WTC11 (cell line): ENCODE measurements around the gene TADA2A. TPM values are rescaled to one million over a fixed set of nuclear protein-coding genes. Genes with fewer than 3 reads are reported as not detected.

Experiments
- ATAC-seq: fragments of 200-7000 bp; cut with Tn5 transposase; 2 replicates; pipeline ENCODE4 v1.10.0; 2021; ENCODE audit warnings: mild to moderate bottlenecking, moderate library complexity
- CTCF ChIA-PET: fragments of 300-600 bp; sonication (Branson Sonifier 250); formaldehyde crosslinking; loops from one replicate; lab custom pipeline; 2021; ENCODE audit warnings: antibody characterized with exemption; lab: Charles Lee
- POLR2A ChIA-PET: fragments of 350-600 bp; sonication (Branson Sonifier 250); formaldehyde crosslinking; loops from one replicate; lab custom pipeline; 2021; ENCODE audit warnings: antibody characterized with exemption; lab: Charles Lee
- DNase-seq: peaks from one replicate; pipeline ENCODE4 v3.0.0; 2021; ENCODE audit warnings: low spot score
- H3K27ac Mint-ChIP-seq: 2 replicates; pipeline ENCODE4 v1.8.0; 2021; ENCODE audit warnings: mixed read lengths
- H3K27me3 Mint-ChIP-seq: 2 replicates; pipeline ENCODE4 v1.8.0; 2021; ENCODE audit warnings: low read depth, mild to moderate bottlenecking, moderate library complexity, mixed read lengths
- H3K36me3 Mint-ChIP-seq: 2 replicates; pipeline ENCODE4 v1.8.0; 2021; ENCODE audit warnings: mixed read lengths
- H3K4me1 Mint-ChIP-seq: 2 replicates; pipeline ENCODE4 v1.8.0; 2022; ENCODE audit warnings: mixed read lengths
- H3K4me3 Mint-ChIP-seq: 2 replicates; pipeline ENCODE4 v1.8.0; 2021; ENCODE audit warnings: mild to moderate bottlenecking, moderate library complexity, mixed read lengths
- H3K9me3 Mint-ChIP-seq: 2 replicates; pipeline ENCODE4 v1.8.0; 2021; ENCODE audit warnings: mixed read lengths
- ELF4 ChIP-seq: sonication (generic); formaldehyde crosslinking; IDR thresholded peaks from 2 replicates; pipeline ENCODE4 v1.8.1; 2022; ENCODE audit warnings: low read depth, mild to moderate bottlenecking, moderate library complexity, missing genetic modification reagents
- GTF2I ChIP-seq: fragments of 250-450 bp; sonication (Bioruptor Pico); conservative IDR thresholded peaks from 2 replicates; pipeline ENCODE4 v1.4.0; 2021; ENCODE audit warnings: mild to moderate bottlenecking
- MYBL2 ChIP-seq: sonication (generic); formaldehyde crosslinking; IDR thresholded peaks from 2 replicates; pipeline ENCODE4 v1.8.1; 2023; ENCODE audit warnings: mild to moderate bottlenecking, moderate library complexity, missing genetic modification reagents
- NR1H2 ChIP-seq: sonication (generic); formaldehyde crosslinking; IDR thresholded peaks from 2 replicates; pipeline ENCODE4 v1.9.0; 2021; ENCODE audit warnings: mild to moderate bottlenecking, moderate library complexity, missing genetic modification reagents
- NR2C2 ChIP-seq: sonication (generic); formaldehyde crosslinking; IDR thresholded peaks from 2 replicates; pipeline ENCODE4 v1.8.0; 2022; ENCODE audit warnings: mild to moderate bottlenecking, missing genetic modification reagents
- SOX15 ChIP-seq: fragments of 250-450 bp; sonication (Bioruptor Pico); IDR thresholded peaks from 2 replicates; pipeline ENCODE4 v1.9.0; 2021; ENCODE audit warnings: mild to moderate bottlenecking
- TCF7 ChIP-seq: sonication (generic); formaldehyde crosslinking; IDR thresholded peaks from 2 replicates; pipeline ENCODE4 v1.8.0; 2022; ENCODE audit warnings: mild to moderate bottlenecking, low read depth, missing genetic modification reagents, moderate library complexity
- ZNF263 ChIP-seq: sonication (generic); formaldehyde crosslinking; IDR thresholded peaks from 2 replicates; pipeline ENCODE4 v1.8.1; 2022; ENCODE audit warnings: low read depth, mild to moderate bottlenecking, moderate library complexity, missing genetic modification reagents
- ZNF396 ChIP-seq: fragments of 250-450 bp; sonication (Bioruptor Pico); IDR thresholded peaks from 2 replicates; pipeline ENCODE4 v1.8.0; 2021; ENCODE audit warnings: mild to moderate bottlenecking, moderate library complexity, borderline replicate concordance
- ZNF416 ChIP-seq: fragments of 250-450 bp; sonication (Bioruptor Pico); IDR thresholded peaks from 2 replicates; pipeline ENCODE4 v1.9.0; 2021; ENCODE audit warnings: mild to moderate bottlenecking, inconsistent platforms
- total RNA-seq: library from RNA; stranded (reverse); gene quantifications from 3 replicates; pipeline ENCODE4 v1.2.3, GENCODE V29; 2021
- TF ChIP-seq, protein P1 (sequence below): sonication (generic); formaldehyde crosslinking; IDR thresholded peaks from 2 replicates; pipeline ENCODE4 v1.8.0; 2022; ENCODE audit warnings: missing genetic modification reagents
- TF ChIP-seq, protein P2 (sequence below): fragments of 200-600 bp; IDR thresholded peaks from 2 replicates; pipeline ENCODE4 v1.8.0; 2022; ENCODE audit warnings: antibody characterized with exemption
- TF ChIP-seq, protein P3 (sequence below): sonication (generic); formaldehyde crosslinking; IDR thresholded peaks from 2 replicates; pipeline ENCODE4 v1.8.0; 2023; ENCODE audit warnings: missing genetic modification reagents, mild to moderate bottlenecking, borderline replicate concordance
- TF ChIP-seq, protein P4 (sequence below): sonication (generic); formaldehyde crosslinking; IDR thresholded peaks from 2 replicates; pipeline ENCODE4 v1.8.1; 2023; ENCODE audit warnings: mild to moderate bottlenecking, moderate library complexity, missing genetic modification reagents
- TF ChIP-seq, protein P5 (sequence below): fragments of 250-450 bp; sonication (Bioruptor Pico); IDR thresholded peaks from 2 replicates; pipeline ENCODE4 v2.1.2; 2022; ENCODE audit warnings: mild to moderate bottlenecking, moderate library complexity
- TF ChIP-seq, protein P6 (sequence below): fragments of 250-450 bp; sonication (Bioruptor Pico); IDR thresholded peaks from 2 replicates; pipeline ENCODE4 v1.9.0; 2021; ENCODE audit warnings: moderate library complexity, mild to moderate bottlenecking, inconsistent platforms, borderline replicate concordance

TADA2A gene
- total RNA-seq, 1 experiment from 2014 or later: 16.5 TPM

DNA sequence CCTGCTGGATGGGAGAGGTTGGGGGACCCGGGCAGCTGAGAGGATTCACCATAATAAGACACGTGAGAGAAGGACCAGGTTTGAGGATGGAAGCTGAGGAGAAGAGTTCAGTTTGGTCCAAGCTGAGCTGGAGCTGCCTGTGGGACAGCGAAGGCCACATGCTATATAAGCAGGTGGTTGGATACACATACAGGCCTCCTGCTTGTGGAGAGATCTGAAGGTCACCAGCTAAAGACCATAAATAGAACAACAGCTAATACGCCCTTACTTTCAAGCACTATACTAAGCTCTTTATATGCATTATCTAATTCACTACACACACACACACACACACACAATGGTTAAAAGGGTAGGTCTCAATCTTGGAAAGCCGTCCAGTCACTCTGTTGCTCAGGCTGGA, 115.1 kb downstream of the TADA2A start:
- DNase-seq: no peak
- Mint-ChIP-seq H3K36me3 (peaks cover 25% of the 10 kb centered on the region), H3K4me3 (no peak overlapping the region), H3K4me1 (no peaks in the 10 kb centered on the region), H3K27me3 (no peaks in the 10 kb centered on the region; the same call in 1 of the 2 replicates), H3K27ac (peak overlapping the region; percentile 70), H3K9me3 (no peaks in the 10 kb centered on the region)
- TF ChIP-seq, protein P1, sequence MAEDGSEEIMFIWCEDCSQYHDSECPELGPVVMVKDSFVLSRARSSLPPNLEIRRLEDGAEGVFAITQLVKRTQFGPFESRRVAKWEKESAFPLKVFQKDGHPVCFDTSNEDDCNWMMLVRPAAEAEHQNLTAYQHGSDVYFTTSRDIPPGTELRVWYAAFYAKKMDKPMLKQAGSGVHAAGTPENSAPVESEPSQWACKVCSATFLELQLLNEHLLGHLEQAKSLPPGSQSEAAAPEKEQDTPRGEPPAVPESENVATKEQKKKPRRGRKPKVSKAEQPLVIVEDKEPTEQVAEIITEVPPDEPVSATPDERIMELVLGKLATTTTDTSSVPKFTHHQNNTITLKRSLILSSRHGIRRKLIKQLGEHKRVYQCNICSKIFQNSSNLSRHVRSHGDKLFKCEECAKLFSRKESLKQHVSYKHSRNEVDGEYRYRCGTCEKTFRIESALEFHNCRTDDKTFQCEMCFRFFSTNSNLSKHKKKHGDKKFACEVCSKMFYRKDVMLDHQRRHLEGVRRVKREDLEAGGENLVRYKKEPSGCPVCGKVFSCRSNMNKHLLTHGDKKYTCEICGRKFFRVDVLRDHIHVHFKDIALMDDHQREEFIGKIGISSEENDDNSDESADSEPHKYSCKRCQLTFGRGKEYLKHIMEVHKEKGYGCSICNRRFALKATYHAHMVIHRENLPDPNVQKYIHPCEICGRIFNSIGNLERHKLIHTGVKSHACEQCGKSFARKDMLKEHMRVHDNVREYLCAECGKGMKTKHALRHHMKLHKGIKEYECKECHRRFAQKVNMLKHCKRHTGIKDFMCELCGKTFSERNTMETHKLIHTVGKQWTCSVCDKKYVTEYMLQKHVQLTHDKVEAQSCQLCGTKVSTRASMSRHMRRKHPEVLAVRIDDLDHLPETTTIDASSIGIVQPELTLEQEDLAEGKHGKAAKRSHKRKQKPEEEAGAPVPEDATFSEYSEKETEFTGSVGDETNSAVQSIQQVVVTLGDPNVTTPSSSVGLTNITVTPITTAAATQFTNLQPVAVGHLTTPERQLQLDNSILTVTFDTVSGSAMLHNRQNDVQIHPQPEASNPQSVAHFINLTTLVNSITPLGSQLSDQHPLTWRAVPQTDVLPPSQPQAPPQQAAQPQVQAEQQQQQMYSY (CRISPR knock-in tag): no peak
- TF ChIP-seq MYBL2 (CRISPR knock-in tag) (no peak), SOX15 (CRISPR knock-in tag) (no peak), NR1H2 (CRISPR knock-in tag) (no peak), NR2C2 (CRISPR knock-in tag) (no peak), GTF2I (CRISPR knock-in tag) (no peak), ELF4 (no peak), ZNF416 (CRISPR knock-in tag) (no peak), ZNF396 (CRISPR knock-in tag) (no peak), ZNF263 (no peak)
- TF ChIP-seq, protein P2, sequence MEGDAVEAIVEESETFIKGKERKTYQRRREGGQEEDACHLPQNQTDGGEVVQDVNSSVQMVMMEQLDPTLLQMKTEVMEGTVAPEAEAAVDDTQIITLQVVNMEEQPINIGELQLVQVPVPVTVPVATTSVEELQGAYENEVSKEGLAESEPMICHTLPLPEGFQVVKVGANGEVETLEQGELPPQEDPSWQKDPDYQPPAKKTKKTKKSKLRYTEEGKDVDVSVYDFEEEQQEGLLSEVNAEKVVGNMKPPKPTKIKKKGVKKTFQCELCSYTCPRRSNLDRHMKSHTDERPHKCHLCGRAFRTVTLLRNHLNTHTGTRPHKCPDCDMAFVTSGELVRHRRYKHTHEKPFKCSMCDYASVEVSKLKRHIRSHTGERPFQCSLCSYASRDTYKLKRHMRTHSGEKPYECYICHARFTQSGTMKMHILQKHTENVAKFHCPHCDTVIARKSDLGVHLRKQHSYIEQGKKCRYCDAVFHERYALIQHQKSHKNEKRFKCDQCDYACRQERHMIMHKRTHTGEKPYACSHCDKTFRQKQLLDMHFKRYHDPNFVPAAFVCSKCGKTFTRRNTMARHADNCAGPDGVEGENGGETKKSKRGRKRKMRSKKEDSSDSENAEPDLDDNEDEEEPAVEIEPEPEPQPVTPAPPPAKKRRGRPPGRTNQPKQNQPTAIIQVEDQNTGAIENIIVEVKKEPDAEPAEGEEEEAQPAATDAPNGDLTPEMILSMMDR: no peak
- TF ChIP-seq, protein P3, sequence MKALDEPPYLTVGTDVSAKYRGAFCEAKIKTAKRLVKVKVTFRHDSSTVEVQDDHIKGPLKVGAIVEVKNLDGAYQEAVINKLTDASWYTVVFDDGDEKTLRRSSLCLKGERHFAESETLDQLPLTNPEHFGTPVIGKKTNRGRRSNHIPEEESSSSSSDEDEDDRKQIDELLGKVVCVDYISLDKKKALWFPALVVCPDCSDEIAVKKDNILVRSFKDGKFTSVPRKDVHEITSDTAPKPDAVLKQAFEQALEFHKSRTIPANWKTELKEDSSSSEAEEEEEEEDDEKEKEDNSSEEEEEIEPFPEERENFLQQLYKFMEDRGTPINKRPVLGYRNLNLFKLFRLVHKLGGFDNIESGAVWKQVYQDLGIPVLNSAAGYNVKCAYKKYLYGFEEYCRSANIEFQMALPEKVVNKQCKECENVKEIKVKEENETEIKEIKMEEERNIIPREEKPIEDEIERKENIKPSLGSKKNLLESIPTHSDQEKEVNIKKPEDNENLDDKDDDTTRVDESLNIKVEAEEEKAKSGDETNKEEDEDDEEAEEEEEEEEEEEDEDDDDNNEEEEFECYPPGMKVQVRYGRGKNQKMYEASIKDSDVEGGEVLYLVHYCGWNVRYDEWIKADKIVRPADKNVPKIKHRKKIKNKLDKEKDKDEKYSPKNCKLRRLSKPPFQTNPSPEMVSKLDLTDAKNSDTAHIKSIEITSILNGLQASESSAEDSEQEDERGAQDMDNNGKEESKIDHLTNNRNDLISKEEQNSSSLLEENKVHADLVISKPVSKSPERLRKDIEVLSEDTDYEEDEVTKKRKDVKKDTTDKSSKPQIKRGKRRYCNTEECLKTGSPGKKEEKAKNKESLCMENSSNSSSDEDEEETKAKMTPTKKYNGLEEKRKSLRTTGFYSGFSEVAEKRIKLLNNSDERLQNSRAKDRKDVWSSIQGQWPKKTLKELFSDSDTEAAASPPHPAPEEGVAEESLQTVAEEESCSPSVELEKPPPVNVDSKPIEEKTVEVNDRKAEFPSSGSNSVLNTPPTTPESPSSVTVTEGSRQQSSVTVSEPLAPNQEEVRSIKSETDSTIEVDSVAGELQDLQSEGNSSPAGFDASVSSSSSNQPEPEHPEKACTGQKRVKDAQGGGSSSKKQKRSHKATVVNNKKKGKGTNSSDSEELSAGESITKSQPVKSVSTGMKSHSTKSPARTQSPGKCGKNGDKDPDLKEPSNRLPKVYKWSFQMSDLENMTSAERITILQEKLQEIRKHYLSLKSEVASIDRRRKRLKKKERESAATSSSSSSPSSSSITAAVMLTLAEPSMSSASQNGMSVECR: no peak
- ChIA-PET CTCF (interaction anchor here (1.1 to 1.6 kb wide), 4 partner anchors 15 to 294 kb away, joined by 3 to 7 read pairs (median 3); no protein-coding TSS in a partner anchor), POLR2A (no interaction called here)
- ATAC-seq: no peak

DNA sequence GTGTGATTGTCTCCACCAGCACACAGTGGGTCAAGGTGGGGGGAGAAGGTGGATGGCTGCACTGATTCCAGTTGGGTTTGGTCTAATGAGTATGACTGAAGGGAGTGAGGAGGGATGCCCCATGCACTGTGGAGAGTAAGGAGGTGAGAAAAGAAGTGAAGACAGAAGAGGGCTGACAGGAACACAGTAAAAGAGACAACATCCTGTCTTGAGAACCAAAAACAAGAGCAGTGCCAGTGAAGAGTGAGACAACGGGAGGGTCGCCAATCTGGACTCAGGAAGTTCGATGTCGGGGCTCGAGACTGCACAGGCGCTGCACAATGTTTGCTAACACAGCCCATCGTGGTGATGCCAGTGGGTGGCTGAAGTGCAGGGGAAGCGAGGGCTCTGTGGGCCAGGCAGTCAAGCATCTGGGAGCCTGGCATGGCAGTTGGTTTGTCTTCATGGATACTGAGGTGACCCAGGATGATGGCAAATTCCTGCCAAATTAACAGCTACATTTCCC, 117.1 kb downstream of the TADA2A start:
- TF ChIP-seq, protein P4, sequence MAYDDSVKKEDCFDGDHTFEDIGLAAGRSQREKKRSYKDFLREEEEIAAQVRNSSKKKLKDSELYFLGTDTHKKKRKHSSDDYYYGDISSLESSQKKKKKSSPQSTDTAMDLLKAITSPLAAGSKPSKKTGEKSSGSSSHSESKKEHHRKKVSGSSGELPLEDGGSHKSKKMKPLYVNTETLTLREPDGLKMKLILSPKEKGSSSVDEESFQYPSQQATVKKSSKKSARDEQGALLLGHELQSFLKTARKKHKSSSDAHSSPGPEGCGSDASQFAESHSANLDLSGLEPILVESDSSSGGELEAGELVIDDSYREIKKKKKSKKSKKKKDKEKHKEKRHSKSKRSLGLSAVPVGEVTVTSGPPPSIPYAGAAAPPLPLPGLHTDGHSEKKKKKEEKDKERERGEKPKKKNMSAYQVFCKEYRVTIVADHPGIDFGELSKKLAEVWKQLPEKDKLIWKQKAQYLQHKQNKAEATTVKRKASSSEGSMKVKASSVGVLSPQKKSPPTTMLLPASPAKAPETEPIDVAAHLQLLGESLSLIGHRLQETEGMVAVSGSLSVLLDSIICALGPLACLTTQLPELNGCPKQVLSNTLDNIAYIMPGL (CRISPR knock-in tag): no peak
- no peak for TF ChIP-seq ZNF396 (CRISPR knock-in tag)
- no peak for TF ChIP-seq ZNF263
- TF ChIP-seq, protein P5, sequence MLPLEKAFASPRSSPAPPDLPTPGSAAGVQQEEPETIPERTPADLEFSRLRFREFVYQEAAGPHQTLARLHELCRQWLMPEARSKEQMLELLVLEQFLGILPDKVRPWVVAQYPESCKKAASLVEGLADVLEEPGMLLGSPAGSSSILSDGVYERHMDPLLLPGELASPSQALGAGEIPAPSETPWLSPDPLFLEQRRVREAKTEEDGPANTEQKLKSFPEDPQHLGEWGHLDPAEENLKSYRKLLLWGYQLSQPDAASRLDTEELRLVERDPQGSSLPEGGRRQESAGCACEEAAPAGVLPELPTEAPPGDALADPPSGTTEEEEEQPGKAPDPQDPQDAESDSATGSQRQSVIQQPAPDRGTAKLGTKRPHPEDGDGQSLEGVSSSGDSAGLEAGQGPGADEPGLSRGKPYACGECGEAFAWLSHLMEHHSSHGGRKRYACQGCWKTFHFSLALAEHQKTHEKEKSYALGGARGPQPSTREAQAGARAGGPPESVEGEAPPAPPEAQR: no peak
- TF ChIP-seq, protein P6, sequence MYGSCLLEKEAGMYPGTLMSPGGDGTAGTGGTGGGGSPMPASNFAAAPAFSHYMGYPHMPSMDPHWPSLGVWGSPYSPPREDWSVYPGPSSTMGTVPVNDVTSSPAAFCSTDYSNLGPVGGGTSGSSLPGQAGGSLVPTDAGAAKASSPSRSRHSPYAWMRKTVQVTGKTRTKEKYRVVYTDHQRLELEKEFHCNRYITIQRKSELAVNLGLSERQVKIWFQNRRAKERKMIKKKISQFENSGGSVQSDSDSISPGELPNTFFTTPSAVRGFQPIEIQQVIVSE: no peak
- no peak for TF ChIP-seq TCF7 (CRISPR knock-in tag)
- DNase-seq (no peak), ATAC-seq (no peak)
- POLR2A ChIA-PET: no interaction called here
- no peaks in the 10 kb centered on the region; the same call in 1 of the 2 replicates for H3K27me3 Mint-ChIP-seq
- CTCF ChIA-PET: interaction anchor here (1.0 kb wide), 1 partner anchor 46 kb away, joined by 3 read pairs; no protein-coding TSS in a partner anchor
- peaks cover 13% of the 10 kb centered on the region for H3K36me3 Mint-ChIP-seq
- no peak overlapping the region for H3K27ac Mint-ChIP-seq
- no peaks in the 10 kb centered on the region for H3K4me1 Mint-ChIP-seq
- H3K9me3 Mint-ChIP-seq: no peaks in the 10 kb centered on the region
- H3K4me3 Mint-ChIP-seq: no peak overlapping the region
